ENCODE data around the gene HECW1.

- TF ChIP-seq POLR2A (IDR thresholded peaks at IDR 0.05; ENCODE audit: low read depth, low read length) (no peak), TAF1 (IDR thresholded peaks at IDR 0.05; ENCODE audit: low read depth, low read length) (no peak)
These were observed 1.4 kb downstream of the HECW1 start for GRCh38 chr7:43113622-43114457.

Data from GM12891 (cell line).